GM19239 (cell line): Measurements from ENCODE around the gene RAD51.

Experiments
- DNase-seq: peaks from one replicate; pipeline ENCODE4 v3.0.0; 2011; ENCODE audit warnings: low spot score; ENCODE audit not compliant: insufficient read length
- FAIRE-seq: peaks from 2 replicates; lab custom pipeline; 2011; peaks lifted over from hg19 to GRCh38; lab: Jason Lieb, UNC

Gene RAD51

GRCh38 chr15:40775740-40776536 lies 81.0 kb downstream of the RAD51 start:
- DNase-seq (no peak), FAIRE-seq (no peak)

GRCh38 chr15:40776537-40777141 lies 81.7 kb downstream of the RAD51 start:
- DNase-seq, result no peak
- no peak for FAIRE-seq
